ENCODE measurements around the gene C19orf33.
"Not testable (repeated sequence)": the region's sequence is repeated elsewhere in the genome, so short reads cannot be mapped to it uniquely, and the experiment has no call there.

Gene C19orf33

DNA sequence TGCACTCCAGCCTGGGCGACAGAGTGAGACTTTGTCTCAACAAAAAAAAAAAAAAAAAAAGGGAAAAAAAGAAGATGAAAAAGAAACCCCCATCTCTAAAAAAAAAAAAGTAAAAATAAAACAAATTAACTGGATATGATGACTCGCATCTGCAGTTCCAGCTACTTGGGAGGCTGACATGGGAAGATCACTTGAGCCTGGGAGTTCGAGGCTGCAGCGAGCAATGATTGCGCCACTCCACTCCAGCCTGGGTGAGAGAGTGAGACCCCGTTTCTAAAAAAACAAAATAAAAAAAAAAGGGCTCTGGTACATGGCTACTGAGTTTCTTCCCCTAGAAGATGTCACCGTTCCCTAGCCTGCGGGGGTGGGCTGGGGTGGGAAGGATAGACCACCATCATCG lies 29.2 kb downstream of the C19orf33 start:
- Histone ChIP-seq H3K27ac (no peak overlapping the region), H3K4me3 (ENCODE audit: low read depth, low read length) (no peak overlapping the region), H3K27me3 (replicated peaks) (no peaks in the 10 kb centered on the region), H3K36me3 (replicated peaks) (peaks cover 2% of the 10 kb centered on the region)
- in situ Hi-C loops (cut with HindIII; ENCODE audit: low pct_ligation_motif_present, low sequenced_read_pairs), result no loop called here
- TF ChIP-seq, protein P1, sequence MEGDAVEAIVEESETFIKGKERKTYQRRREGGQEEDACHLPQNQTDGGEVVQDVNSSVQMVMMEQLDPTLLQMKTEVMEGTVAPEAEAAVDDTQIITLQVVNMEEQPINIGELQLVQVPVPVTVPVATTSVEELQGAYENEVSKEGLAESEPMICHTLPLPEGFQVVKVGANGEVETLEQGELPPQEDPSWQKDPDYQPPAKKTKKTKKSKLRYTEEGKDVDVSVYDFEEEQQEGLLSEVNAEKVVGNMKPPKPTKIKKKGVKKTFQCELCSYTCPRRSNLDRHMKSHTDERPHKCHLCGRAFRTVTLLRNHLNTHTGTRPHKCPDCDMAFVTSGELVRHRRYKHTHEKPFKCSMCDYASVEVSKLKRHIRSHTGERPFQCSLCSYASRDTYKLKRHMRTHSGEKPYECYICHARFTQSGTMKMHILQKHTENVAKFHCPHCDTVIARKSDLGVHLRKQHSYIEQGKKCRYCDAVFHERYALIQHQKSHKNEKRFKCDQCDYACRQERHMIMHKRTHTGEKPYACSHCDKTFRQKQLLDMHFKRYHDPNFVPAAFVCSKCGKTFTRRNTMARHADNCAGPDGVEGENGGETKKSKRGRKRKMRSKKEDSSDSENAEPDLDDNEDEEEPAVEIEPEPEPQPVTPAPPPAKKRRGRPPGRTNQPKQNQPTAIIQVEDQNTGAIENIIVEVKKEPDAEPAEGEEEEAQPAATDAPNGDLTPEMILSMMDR (IDR thresholded peaks at IDR 0.05; ENCODE audit: low read depth, low read length, missing control alignments), result no peak
- no peak for DNase-seq

DNA sequence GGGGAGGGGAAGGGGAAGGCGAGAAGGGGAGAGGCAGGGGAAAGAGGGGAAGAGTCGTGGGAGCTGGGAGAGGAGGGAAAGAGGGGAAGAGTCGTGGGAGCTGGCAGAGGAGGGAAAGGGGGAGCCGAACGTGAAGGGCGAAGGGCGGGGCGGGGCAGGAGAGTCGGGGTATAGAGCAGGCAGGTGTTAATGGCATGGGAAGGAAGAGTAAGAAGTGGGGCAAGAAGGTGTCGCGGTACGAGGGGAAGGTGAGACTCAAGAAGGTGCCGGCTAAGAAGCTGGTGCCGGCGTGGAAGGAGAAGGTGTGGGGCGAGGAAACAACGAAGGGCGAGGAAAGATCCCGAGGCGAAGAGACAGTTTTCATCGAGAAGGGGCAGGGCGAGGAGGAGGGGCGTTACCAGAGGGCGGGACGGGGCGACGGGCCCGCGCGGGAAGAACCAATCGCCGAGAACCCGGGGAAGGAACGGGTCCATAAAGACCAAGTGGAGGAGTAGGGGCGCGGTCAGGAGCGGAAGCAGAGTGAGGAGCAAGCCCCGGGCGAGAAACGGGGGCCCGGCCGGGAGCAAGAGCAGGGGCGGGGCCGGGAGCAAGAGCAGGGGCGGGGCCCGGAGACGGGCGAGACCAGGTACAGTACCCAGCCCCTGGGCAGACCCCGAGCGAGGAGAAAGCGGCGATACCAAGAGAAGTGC lies 32.0 kb downstream of the C19orf33 start:
- TF ChIP-seq, protein P1 (IDR thresholded peaks at IDR 0.05; ENCODE audit: low read depth, low read length, missing control alignments), result no peak
- peak overlapping the region; percentile 83 for H3K4me3 ChIP-seq (ENCODE audit: low read depth, low read length)
- no peaks in the 10 kb centered on the region for H3K27me3 ChIP-seq (replicated peaks)
- DNase-seq, result peak; percentile 93
- H3K36me3 ChIP-seq (replicated peaks), result no peaks in the 10 kb centered on the region
- in situ Hi-C loops (cut with HindIII; ENCODE audit: low pct_ligation_motif_present, low sequenced_read_pairs), result no loop called here
- H3K27ac ChIP-seq, result peak overlapping the region; percentile 73

DNA sequence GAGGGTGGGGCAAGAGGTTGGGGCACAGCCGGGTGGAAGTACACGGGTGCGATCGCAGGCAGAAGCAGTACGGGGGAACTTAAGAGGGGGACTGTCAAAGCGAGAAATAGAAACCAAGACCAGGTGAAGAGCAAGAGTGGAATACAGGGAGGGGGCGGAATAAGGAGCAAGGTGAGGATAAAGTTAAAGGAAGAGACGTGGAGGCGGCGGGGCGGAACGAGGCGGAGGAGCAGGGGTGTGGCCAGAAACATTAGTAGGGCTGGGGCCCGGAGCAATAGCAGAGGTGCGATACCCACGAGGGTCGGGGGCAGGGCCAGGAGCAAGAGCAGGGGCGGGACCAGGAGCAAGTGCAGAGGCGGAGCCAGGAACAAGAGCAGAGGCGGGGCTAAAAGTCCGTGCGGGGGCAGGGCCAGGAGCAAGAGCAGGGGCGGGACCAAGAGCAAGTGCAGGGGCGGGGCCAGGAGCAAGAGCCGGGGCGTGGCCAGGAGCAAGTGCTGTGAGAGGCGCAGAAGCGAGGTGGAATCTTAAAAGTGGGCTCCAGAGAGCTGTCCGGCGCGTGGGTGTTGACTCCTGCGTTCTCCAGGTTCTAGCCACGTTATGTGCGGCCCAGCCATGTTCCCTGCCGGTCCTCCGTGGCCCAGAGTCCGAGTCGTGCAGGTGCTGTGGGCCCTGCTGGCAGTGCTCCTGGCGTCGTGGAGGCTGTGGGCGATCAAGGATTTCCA lies 32.7 kb downstream of the C19orf33 start:
- Histone ChIP-seq H3K27ac (peak overlapping the region; percentile 35), H3K36me3 (replicated peaks) (no peaks in the 10 kb centered on the region), H3K4me3 (ENCODE audit: low read depth, low read length) (peak overlapping the region; percentile 83), H3K27me3 (replicated peaks) (no peaks in the 10 kb centered on the region)
- in situ Hi-C loops (cut with HindIII; ENCODE audit: low pct_ligation_motif_present, low sequenced_read_pairs), result no loop called here
- TF ChIP-seq, protein P1 (IDR thresholded peaks at IDR 0.05; ENCODE audit: low read depth, low read length, missing control alignments), result no peak
- DNase-seq, result peak; percentile 91

DNA sequence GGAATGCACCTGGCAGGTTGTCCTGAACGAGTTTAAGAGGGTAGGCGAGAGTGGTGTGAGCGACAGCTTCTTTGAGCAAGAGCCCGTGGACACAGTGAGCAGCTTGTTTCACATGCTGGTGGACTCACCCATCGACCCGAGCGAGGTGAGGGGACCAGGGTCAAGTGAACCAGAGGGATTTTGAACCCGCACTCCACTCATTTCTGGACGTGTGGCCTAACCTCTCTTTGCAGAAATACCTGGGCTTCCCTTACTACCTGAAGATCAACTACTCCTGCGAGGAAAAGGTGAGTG lies 33.3 kb downstream of the C19orf33 start:
- Histone ChIP-seq H3K27ac (no peak overlapping the region), H3K4me3 (ENCODE audit: low read depth, low read length) (peak overlapping the region; percentile 83), H3K27me3 (replicated peaks) (no peaks in the 10 kb centered on the region), H3K36me3 (replicated peaks) (no peaks in the 10 kb centered on the region)
- no peak for DNase-seq
- in situ Hi-C loops (cut with HindIII; ENCODE audit: low pct_ligation_motif_present, low sequenced_read_pairs), result no loop called here
- TF ChIP-seq, protein P1 (IDR thresholded peaks at IDR 0.05; ENCODE audit: low read depth, low read length, missing control alignments), result no peak

DNA sequence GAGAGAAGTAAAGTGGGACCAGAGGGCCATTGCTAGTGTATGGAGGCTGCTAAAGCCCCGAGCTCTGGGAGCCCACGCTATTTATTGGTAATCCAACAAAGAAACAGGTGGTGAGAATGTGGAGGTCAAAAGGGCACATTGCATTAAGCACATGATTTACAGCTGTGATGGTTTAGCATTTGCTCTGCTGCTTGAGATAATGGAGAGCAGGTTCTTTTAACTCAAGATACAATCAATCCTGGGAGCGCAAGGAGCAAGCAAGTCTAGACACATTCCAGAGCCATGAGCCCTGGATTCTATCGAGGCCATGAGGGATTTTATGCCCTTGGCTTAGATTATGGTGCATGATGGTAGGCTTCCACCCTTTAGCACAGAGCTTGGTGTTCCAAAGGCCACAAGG lies 35.0 kb downstream of the C19orf33 start:
- in situ Hi-C loops (cut with HindIII; ENCODE audit: low pct_ligation_motif_present, low sequenced_read_pairs); H3K4me3 ChIP-seq (ENCODE audit: low read depth, low read length); DNase-seq; H3K36me3 ChIP-seq (replicated peaks); H3K27me3 ChIP-seq (replicated peaks); H3K27ac ChIP-seq: not testable (repeated sequence)

DNA sequence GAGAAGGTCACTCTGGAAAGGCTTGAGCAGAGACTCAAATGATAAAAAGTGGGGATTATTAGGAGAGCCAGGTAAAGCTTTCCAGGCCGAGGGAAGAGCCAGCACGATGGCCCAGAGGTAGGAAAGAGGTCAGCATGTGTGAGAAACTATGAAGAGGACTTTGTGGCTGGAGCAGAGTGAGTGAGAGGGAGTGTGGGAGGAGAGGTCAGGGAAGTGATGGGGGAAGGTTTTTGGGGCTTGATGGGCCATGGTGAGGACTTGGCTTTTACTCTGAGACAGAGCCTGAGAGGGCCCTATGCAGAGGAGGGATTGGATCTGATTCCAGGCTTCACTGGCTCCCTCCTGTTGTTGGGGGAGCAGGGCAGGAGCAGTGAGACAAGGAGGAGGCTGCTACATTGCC lies 36.9 kb downstream of the C19orf33 start:
- no peak for DNase-seq
- in situ Hi-C loops (cut with HindIII; ENCODE audit: low pct_ligation_motif_present, low sequenced_read_pairs), result no loop called here

More for the DNA sequence above, 36.9 kb downstream of the C19orf33 start:
- no peaks in the 10 kb centered on the region for H3K36me3 ChIP-seq (replicated peaks)
- no peak overlapping the region for H3K4me3 ChIP-seq (ENCODE audit: low read depth, low read length)
- no peak overlapping the region for H3K27ac ChIP-seq
- TF ChIP-seq, protein P1 (IDR thresholded peaks at IDR 0.05; ENCODE audit: low read depth, low read length, missing control alignments), result no peak
- no peaks in the 10 kb centered on the region for H3K27me3 ChIP-seq (replicated peaks)
